NCI-H460 (cell line): ENCODE results near the gene GPX3. TPM values are rescaled to one million over a fixed set of nuclear protein-coding genes. Genes with fewer than 3 reads are reported as not detected.

Experiments used
- DNase-seq: peaks from one replicate; pipeline ENCODE4 v3.0.0-alpha.2; 2016; ENCODE audit warnings: low read depth; ENCODE audit errors: extremely low read depth
- total RNA-seq: library from RNA; depleted of rRNA; stranded (reverse); fragments of >200 nt; shearing (Covaris generic); gene quantifications from 2 replicates; pipeline ENCODE4 v1.2.3, GENCODE V29; 2014

Gene GPX3
- total RNA-seq, 1 experiment from 2014 or later = 47.7 TPM

DNA sequence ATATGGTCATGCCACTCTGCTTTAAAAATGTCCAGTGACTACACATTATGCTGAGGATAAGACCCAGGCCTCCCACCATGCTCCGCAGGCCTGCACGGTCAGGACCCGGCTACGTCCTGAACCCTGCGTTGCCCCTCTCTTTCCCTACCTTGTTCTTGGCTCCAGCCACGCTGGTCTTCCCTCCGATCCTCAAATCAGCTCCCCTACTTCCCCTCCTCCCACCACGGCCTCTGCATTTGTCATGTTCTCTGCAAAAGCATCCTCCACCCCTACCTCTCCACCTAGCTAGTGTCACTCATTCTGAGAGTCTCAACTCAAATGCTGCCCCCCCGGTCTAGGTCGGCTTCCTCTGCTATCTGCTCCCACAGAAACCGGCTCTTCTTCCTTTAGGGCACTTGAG, 11.2 kb downstream of the GPX3 start:
- no peak for DNase-seq

DNA sequence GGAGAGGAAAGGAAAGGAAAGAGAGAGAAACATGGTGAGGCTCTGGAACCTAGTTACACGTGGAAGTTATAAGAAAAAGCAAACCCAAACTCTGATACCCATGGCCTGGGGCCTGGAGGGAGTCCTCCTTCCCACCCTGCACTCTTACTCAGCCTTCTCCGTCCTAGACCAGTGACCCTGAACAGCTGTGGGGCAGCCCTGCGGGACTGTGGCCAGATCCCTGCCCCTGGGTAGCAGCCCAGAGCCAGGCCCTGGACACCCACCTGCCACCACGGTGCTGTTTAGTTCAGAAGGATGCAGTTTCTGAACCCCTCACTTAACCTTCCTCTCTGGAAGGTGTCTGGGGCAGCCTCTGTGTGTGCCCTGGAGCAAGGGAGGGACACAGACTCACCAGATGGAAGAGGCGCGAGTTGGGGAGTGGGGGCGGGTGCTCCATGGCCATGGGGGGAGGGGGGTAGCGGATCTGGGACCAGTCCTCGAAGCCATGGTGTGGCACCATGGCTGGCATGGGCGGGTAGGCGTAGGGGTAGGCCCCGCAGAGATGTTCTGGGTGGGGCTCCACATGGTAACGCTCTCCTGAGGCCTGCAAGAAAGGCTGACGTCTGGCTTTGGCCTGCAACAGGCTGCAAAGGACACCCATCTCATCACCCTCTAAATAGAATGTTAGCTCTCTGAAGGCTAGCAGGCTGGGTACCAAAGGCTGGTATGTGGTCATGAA, 13.0 kb downstream of the GPX3 start:
- no peak for DNase-seq

DNA sequence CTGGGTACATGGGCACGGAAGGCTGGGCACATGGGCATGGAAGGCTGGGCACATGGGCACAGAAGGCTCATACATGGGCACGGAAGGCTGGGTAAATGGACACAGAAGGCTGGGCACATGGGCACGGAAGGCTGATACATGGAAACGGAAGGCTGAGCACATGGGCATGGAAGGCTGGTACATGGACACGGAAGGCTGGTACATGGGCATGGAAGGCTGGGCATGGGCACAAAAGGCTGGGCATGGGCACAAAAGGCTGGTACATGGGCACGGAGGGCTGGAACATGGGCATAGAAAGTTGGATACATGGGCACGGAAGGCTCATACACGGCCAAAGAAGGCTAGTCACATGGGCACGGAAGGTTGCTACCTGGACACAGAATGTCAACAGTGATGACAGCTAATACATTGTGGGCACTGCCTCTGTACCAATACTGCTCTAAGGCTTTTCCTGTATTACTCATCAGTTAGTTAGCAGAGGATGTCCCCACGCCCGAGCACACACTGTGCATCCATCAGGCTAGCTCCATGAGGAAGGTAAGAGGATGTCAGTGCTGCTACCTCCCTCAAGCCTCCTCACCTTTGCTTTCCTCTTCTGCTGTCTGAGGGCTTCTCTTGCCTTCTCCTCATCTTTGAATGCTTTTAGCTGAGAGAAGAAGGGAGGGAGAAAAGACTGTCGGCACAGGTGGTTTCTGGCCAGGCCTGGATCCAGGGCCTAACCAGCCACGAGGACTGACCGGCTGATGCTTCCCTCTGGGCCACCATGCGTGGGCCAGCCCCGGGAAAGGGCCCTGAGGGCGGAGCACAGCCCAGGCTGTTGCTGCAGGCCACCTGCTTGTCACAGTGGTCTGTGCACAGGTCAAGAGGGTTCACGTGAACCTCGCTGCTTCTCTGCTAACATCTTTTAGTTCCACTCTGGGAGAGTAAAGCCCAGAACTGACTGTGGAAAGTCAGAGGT, 14.3 kb downstream of the GPX3 start:
- DNase-seq = no peak

DNA sequence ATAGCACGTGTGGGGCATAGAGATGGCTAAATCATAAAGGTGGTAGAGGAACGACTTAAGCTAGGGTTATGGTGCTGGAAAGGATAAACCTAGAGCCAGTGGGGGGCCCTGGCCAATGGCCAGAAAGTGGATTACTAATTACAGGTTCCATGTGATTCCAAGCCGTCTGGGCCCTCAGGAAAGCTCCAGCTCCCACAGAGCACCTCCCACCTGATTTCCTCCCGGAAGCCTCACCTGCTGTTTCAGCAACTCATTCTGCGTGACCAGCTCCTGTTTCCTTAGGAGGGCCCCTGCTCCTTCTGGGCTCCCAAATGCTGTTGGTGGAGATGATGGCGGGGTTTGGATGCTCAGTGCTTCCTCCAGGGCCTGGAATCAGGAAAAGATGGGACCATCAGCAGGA, 16.2 kb downstream of the GPX3 start:
- no peak for DNase-seq

DNA sequence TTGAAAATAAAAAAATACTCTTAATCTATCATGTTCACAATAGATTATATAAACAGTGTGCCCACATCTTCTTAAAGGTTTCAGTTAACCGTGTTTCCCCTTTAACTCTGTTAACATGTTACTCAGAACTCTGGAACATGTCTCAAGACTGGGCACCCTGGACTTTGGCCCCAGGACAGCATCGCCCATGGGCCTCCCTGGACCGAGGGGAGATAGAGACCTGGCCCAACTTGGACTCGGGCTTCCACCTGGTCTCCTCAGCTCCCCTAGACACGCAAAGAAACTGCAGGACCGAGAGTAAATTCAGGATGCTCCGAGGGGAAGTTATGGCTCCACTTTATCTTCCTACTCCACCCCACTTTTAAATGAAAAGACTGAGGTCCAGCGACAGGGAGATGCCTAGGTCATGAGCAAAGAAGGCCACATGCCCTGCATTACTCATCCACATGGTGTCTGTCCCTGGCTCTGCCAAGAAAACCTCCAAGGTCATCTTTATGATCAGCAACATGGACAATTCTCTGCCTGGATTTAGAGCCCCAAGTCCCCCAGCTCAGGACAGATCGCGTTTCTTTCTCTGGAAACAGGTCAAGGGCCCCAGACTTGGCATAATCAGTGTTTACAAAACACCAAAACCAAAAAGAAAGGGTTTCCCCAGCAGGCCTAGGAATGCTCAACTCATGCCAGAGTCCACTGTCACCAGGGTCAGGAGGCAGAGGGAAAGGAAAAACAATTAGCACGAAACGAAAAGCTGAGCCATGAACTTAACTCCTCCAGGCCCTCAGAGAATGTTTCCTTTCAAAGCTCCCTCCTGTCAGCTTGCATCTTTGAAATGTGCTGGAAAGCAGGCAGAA, 17.4 kb downstream of the GPX3 start:
- DNase-seq = no peak

DNA sequence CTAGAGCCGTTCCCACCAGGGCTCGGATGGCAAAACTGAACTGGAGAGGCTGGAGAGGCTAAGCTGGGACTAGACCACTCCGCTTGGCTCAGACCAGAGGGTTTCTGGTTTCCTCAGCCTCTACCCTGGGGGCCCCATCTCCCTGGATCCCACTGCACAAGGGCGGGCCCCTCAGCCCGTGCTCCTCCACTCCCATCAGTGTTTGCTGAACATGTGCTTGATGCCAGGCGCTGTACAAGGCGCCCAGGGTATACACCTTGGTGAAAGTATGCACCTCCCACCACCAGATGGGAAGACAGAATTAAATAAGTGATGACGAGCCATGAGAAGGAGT, 18.0 kb downstream of the GPX3 start:
- DNase-seq = no peak

DNA sequence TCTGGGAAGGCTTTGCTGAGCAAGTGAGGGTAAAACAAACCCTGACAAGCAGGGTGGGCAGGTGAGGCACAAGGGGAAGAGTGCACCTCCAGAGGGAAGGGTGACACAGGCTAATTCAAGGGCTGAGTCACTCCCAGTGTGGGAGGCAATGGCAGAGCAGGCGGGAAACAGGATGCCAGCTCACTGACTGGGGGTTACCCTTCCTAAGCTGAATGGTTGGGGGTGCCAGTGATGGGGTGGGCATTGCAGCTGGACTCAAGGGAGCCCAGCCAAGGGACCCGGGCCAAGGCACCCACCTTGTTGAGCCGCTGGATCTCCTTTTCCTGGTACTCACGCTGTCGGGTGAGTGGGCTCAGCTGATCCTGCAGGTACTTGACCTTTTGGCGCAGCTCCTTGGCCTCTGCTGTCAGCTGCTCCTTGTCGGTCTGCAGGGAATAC, 18.4 kb downstream of the GPX3 start:
- DNase-seq = no peak

DNA sequence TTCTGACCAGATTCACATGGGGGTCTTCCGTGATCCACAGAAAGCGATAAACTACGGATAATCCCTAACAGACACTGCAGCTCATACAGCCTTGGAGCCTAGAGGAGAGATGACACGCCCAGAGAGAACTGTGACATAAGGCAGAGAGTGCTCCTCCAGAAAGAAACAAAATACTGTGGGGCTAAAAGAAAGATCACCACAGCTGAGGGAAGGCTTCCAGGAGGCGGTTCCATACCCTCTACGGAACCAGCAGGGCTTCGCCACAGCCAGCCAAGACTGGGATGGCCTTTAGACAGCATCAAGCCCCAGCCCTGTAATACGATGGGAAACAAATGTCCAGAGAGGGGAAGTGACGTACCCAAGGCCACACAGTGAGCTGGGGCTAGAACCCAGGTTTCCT, 19.3 kb downstream of the GPX3 start:
- no peak for DNase-seq

DNA sequence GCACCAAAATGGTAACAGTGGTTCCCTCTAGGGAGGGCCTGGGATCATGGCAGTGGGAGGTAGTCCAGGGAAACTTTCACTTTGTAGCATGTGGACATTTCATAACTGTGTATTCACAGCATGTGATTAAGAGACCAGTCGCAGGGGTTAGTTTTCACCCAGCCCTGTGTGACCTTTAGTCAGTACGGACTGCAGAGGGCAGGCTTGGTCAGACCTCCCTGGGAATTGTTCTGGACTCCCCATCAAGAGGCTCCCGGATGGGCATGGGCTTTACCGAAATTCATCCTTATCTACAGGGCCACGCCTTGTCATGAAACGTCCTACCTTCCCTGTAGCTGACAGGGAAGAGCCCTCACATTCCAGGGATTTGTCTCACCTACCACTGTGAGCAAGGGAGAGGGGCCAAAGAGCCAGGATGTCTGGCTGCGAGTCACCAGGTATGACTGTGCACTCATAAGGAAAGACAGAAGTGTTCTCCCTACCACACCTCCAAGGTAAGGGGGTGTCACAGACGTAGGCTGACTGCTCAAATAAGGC, 19.9 kb downstream of the GPX3 start:
- no peak for DNase-seq

DNA sequence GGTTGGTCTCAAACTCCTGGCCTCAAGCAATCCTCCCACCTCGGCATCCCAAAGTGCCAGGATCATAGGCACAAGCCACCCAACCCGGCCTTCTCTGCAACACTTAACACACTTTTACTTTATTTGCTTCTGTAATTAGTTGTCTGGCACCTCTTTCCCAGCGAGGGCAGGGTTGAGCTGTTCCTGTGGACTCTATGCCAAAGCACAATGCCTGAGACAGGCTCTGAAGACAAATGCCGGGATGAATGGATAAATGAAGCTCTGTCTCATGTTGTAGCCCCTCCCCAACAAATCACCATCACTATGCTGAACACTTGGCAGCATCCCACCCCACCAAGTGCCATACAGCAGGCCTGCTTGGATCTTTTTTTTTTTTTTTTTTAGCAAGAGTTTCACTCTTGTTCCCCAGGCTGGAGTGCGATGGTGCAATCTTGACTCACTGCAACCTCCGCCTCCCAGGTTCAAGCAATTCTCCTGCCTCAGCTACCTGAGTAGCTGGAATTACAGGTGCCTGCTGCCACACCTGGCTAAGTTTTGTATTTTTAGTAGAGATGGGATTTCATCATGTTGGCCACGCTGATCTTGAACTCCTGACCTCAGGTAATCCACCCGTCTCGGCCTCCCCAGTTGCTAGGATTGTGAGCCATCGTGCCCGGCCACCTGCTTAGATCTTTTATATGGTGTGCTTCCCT, 21.3 kb downstream of the GPX3 start:
- DNase-seq = no peak

DNA sequence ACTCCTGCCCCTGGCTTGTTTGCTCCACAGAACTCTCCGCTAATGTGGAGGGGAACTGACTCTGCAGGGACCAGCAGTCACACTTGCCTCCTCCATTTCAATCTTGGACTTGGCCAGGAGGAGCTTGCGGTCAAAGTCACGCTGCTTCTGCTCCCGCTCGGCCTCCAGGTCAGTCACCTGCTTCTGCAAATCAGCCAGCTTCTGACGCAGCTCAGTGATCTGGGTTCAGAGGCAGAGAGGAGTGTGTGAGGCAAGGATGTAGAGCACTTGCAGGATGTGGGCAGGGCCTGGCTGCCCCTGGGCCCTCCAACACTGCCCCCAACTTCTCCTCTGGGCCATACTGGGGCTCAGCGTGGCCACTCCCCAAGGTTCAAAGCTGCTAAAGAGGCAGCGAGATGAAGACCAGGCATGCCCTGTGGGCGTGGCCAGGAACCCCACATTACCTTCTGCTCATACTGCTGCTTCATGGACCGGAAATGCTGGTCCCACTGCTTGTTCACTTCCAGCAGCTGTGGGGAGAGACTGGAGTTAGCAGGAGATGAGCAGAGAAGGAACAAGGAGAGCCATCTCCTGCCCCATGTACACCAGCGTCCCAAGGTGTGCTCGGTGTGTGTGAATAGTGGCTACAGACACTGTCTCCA, 22.2 kb downstream of the GPX3 start:
- no peak for DNase-seq

DNA sequence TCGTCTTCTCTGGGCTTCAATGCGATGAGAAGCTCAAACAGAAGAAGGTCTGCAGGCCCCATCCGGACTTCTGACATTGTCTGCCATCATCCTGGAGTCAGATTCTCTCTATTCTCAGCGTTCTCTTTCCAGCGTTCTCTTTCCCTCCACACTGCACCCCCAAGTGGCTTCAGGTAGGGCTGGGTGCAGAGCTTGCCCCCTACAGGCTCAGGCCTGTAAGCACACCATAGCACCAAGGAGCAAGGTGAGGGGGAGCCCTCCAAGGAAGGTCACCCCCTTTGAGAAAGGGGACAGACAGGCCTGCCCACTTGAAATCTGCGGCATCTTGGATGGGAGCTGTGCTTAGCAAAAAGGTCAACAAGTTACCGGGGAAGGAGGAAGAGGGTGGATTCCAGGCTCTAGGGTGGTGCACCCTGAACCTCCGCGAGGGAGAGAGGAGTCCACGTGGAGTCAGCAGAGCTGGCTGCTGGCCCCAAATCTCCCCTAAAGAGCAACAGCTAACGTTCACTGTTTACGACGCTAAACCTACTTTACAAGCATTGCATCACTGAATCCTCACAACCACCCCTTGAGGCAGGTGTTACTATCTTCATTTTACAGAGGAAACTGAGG, 27.5 kb downstream of the GPX3 start:
- DNase-seq = peak; percentile 13

DNA sequence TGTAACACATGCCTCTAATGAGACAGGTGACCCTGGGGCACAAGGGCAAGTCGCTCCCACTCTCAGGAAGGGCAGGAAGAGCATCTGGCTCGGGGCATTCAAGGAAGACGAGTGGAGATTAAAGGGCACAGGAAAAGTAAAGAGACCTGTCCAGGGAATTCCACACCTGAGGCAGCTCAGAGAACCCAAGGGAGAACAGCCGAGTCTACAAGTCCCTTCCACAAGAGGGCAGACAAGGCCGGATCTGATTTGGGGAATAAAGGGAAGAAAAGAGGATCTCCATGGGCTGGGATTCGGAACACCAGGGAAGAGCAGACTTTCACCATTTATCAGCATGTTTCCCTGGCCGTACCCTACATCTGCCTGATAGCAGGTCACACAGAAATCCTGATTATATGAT, 28.1 kb downstream of the GPX3 start:
- peak; percentile 12 for DNase-seq

DNA sequence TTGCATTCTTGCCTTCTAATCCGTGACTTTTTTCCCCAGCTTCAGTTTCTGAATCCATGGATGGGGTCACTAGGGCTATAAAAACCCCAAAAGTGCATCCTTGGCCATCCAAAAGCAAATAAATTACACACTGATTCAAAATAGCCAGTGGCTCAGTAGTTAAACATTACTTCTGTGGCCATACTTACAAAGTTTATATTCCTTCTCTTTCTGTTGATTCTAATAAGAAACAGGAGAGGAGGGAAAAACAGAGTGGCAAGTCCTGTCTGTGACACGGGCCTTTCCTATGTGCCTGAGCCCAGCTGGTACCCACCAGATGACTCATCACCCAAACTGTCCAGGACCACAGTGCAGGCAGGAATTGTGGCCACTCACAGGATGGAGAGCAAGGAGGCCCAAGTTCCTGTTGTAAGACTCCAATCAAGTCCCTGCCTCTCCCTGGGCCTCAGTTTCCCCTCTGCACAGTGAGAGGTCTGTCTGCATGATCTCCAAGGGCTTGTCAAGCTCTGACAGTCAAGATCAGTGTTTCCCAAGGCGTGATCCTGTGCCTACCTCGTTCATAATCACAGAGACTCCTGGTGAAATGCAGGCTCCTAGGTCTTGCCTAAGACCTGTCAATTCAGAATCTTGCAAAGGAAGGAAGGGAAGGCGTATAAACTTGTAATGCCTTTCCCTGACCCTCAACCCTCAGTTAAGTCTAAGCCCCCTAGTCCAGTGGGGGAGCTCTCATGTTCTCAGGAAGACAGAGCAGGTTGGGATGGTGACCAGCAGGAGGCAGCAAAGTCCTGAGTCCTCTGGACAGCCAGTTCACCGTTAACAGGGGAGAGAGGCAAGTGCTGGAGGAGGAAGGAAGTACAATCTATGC, 30.9 kb downstream of the GPX3 start:
- DNase-seq = peak; percentile 70

DNA sequence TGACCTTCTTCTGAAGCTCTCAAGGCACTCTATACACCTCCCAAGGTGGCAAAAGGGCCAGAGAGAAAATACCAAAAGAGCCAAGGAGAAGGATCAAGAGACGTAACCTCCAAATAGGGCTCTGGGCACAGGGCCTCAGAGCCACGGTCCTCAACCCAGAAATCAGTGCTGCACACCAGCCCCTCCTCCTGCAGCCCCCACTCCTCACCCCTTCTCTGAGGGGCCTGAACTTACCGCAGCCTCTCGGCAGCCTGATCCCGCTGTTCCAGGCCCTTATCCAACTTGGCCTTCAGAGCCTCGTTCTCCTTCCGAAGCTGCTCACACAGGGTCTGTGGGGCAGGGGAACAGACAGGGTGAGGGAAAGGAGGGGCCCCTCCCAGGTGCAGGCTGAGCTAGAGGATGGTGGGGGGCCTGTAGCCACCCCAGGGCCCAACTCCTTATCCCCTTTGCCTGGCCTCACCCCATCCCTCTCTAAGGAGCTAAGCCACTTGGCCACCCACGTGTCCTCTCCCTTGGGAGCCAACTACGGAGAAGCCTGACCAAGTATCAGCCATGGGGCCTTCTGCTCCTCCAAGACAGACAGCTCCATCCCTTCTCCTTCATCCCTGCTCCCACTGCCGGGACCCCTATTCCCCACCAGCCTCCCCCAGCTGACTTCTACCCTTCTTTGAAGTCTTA, 31.7 kb downstream of the GPX3 start:
- no peak for DNase-seq

DNA sequence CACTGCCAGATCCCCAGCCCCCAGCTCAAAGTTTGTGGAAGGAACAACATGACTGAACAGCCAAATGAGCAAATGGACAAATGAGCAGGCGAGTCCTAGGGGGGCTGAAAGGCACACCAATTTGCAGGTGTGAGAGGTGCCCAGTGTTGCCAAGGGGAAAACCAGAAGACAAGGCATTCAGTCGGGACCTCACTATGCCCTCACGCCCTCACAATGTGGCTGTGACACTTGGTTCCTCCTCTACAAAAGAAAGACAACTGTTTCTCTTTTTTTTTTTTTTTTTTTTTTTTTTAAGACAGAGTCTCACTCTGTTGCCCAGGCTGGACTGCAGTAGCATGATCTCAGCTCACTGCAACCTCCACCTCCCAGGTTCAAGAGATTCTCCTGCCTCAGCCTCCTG, 32.4 kb downstream of the GPX3 start:
- no peak for DNase-seq

DNA sequence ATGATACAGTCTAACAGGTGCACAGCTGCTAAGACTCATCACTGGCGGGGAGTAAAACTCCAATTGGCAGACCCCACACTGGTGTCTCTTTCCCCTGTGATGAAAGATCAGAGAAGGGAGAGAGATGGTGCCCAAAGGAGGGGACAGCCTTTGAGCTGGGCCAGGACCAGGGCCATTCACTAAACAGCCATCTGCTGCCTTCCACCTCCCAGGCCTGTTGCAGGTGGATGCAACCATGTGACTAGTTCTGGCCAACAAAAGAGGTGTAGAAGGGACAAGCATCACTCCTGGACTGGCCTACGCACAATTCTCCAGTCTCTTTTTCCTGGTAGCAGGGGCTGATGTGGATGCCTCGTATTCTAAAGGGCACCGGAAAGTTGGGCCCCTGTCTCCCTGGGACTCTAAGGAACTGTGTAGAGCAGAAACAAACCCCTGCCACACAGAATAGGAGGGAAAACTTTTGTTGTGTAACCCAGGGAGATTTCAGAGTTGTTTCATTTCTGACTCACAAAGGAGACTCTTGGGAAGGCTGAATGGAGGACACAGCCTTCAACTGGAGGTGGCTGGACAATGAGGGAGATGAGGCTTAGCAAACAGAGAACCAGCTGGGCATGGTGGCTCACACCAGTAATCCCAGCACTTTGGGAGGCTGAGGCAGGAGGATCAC, 33.5 kb downstream of the GPX3 start:
- no peak for DNase-seq
